Hepatocyte (in vitro differentiated cells): ENCODE data around the gene USP17L15. TPM values are rescaled to one million over a fixed set of nuclear protein-coding genes. Genes with fewer than 3 reads are reported as not detected.
"Not testable (repeated sequence)": the region's sequence is repeated elsewhere in the genome, so short reads cannot be mapped to it uniquely, and the experiment has no call there.

Source experiments
- DNase-seq: peaks from one replicate; pipeline ENCODE4 v3.0.0-alpha.2; 2016; ENCODE audit warnings: low spot score
- H2AFZ ChIP-seq: fragments of 200-600 bp; sonication (generic); 2 replicates; pipeline ENCODE4 v1.6.0; 2016; ENCODE audit warnings: antibody characterized with exemption, mild to moderate bottlenecking
- H3K27ac ChIP-seq: fragments of 200-600 bp; sonication (generic); 2 replicates; pipeline ENCODE4 v1.5.1; 2016; ENCODE audit warnings: mild to moderate bottlenecking
- H3K27me3 ChIP-seq: fragments of 200-600 bp; sonication (generic); 2 replicates; pipeline ENCODE4 v1.6.1; 2016
- H3K36me3 ChIP-seq: fragments of 200-600 bp; sonication (generic); replicated peaks from 2 replicates; pipeline ENCODE4 v1.5.1; 2016; ENCODE audit warnings: low read depth; ENCODE audit not compliant: insufficient read depth
- H3K4me1 ChIP-seq: fragments of 200-600 bp; sonication (generic); 2 replicates; pipeline ENCODE4 v1.5.1; 2016; ENCODE audit warnings: mild to moderate bottlenecking, moderate library complexity; ENCODE audit not compliant: insufficient read depth
- H3K4me2 ChIP-seq: fragments of 200-600 bp; sonication (generic); 2 replicates; pipeline ENCODE4 v1.6.0; 2016
- H3K4me3 ChIP-seq: fragments of 200-600 bp; sonication (generic); 2 replicates; pipeline ENCODE4 v1.5.1; 2016; ENCODE audit warnings: mild to moderate bottlenecking
- H3K79me2 ChIP-seq: fragments of 200-600 bp; sonication (generic); 2 replicates; pipeline ENCODE4 v1.6.0; 2017; ENCODE audit warnings: mild to moderate bottlenecking
- H3K9me2 ChIP-seq: fragments of 200-600 bp; sonication (generic); replicated peaks from 2 replicates; pipeline ENCODE4 v1.6.0; 2017; ENCODE audit warnings: mild to moderate bottlenecking; ENCODE audit not compliant: insufficient read depth
- H3K9me3 ChIP-seq: fragments of 200-600 bp; sonication (generic); 2 replicates; pipeline ENCODE4 v1.5.1; 2016; ENCODE audit warnings: low read depth, mild to moderate bottlenecking
- H4K20me1 ChIP-seq: fragments of 200-600 bp; sonication (generic); 2 replicates; pipeline ENCODE4 v1.6.0; 2016; ENCODE audit warnings: mild to moderate bottlenecking; ENCODE audit not compliant: insufficient read depth, poor library complexity, severe bottlenecking
- WGBS: methylation state at CpG from one replicate; pipeline ENCODE4 v1.1.6; 2016; ENCODE audit warnings: low lambda C conversion rate; ENCODE audit errors: missing lambda C conversion rate; 5-methylcytosine and 5-hydroxymethylcytosine counted together
- polyA plus RNA-seq: library from polyadenylated mRNA; unstranded; fragments of >200 nt; fragmentation: Nextera tagmentation; extraction: Ambion mirVana; gene quantifications from 2 replicates; pipeline ENCODE4 v1.2.1, GENCODE V29; 2016
- total RNA-seq: library from RNA; depleted of rRNA; stranded (reverse); fragments of >200 nt; gene quantifications from 2 replicates; pipeline ENCODE4 v1.2.3, GENCODE V29; 2014

Gene USP17L15
- total and polyA plus RNA-seq, 2 experiments from 2014 or later: not detected

DNA sequence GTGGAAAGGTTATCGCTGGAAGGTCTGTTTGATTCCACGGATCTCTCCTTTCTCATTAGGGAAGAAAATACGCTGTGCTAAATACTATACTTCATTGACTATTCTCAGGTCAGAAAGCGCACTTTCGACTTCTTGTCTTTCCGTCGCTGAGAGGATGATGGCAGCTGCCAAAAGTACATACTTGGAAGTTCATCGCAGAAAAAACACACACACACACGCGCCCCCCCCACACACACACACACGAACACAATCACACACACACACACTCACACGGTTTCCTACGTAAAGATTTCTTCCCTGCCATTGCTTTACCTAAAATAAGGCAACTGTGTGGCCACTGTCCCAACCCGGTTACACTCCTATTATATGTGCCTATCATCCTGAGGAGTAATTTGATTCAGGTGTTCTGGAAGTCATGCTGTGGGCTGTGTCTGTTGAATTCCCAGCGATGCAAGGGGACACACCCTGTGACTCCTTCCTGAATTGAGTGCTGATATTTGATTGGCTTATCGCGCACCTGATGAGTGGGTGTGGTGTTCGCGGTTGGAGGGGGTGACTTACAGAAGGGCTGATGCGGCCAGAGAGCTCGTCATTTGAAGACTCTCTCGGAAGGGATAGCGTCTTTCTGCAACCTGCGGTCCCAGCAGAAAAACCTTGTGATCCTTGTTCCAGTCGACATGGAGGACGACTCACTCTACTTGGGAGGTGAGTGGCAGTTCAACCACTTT lies 13.9 kb downstream of the USP17L15 start, which contains the start of gene USP17L18:
USP17L18 (plus strand) TSS at position 678 of the 728 bp plus-strand sequence; CDS start at position 678, 0 bp downstream.
- not testable (repeated sequence) for H3K9me2 ChIP-seq, H3K9me3 ChIP-seq, H3K4me1 ChIP-seq, H2AFZ ChIP-seq, H3K27me3 ChIP-seq, H3K79me2 ChIP-seq, H3K36me3 ChIP-seq, H4K20me1 ChIP-seq, H3K4me2 ChIP-seq, H3K4me3 ChIP-seq, H3K27ac ChIP-seq
- WGBS: 90% methylated on average over 15 of the region's 26 CpGs
- DNase-seq: peak; percentile 1

DNA sequence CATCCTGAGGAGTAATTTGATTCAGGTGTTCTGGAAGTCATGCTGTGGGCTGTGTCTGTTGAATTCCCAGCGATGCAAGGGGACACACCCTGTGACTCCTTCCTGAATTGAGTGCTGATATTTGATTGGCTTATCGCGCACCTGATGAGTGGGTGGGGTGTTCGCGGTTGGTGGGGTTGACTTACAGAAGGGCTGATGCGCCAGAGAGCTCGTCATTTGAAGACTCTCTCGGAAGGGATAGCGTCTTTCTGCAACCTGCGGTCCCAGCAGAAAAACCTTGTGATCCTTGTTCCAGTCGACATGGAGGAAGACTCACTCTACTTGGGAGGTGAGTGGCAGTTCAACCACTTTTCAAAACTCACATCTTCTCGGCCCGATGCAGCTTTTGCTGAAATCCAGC lies 18.9 kb downstream of the USP17L15 start, which contains the start of gene USP17L19:
USP17L19 (plus strand) TSS at position 301 of the 400 bp plus-strand sequence; CDS start at position 301, 0 bp downstream.
- H2AFZ ChIP-seq, DNase-seq, H3K9me2 ChIP-seq, H4K20me1 ChIP-seq, H3K4me1 ChIP-seq, H3K79me2 ChIP-seq, H3K36me3 ChIP-seq, H3K4me2 ChIP-seq, H3K27me3 ChIP-seq, H3K27ac ChIP-seq, H3K9me3 ChIP-seq, H3K4me3 ChIP-seq: not testable (repeated sequence)
- no CpG with 5 or more reads among the region's 13 CpGs for WGBS

- H3K27me3 ChIP-seq, H3K27ac ChIP-seq, H3K36me3 ChIP-seq, H3K79me2 ChIP-seq, H2AFZ ChIP-seq, H4K20me1 ChIP-seq, H3K4me2 ChIP-seq, H3K9me3 ChIP-seq, H3K9me2 ChIP-seq, H3K4me1 ChIP-seq, H3K4me3 ChIP-seq, DNase-seq: not testable (repeated sequence)
- WGBS: no CpG with 5 or more reads among the region's 15 CpGs
Observed at GRCh38 chr4:9257824-9258223, 23.6 kb downstream of the USP17L15 start, which contains the start of gene USP17L20. Gene USP17L20 (plus strand): TSS chr4:9258124. CDS start chr4:9258124, 0 bp downstream.

GRCh38 chr4:9262572-9262971 lies 28.4 kb downstream of the USP17L15 start, which contains the start of gene USP17L21:
Gene USP17L21 (plus strand): TSS chr4:9262872. CDS start chr4:9262872, 0 bp downstream.
- H2AFZ ChIP-seq, H3K27ac ChIP-seq, H3K9me2 ChIP-seq, DNase-seq, H3K9me3 ChIP-seq, H3K79me2 ChIP-seq, H3K4me2 ChIP-seq, H3K36me3 ChIP-seq, H3K4me3 ChIP-seq, H4K20me1 ChIP-seq, H3K4me1 ChIP-seq, H3K27me3 ChIP-seq: not testable (repeated sequence)
- no CpG with 5 or more reads among the region's 13 CpGs for WGBS

GRCh38 chr4:9267319-9267718 lies 33.1 kb downstream of the USP17L15 start, which contains the start of gene USP17L22:
Gene USP17L22 (plus strand): TSS chr4:9267619. CDS start chr4:9267619, 0 bp downstream.
- not testable (repeated sequence) for H4K20me1 ChIP-seq, H3K9me3 ChIP-seq, H3K4me1 ChIP-seq, H3K36me3 ChIP-seq, H3K27me3 ChIP-seq, H2AFZ ChIP-seq, H3K9me2 ChIP-seq, DNase-seq, H3K27ac ChIP-seq, H3K4me2 ChIP-seq, H3K4me3 ChIP-seq, H3K79me2 ChIP-seq
- whole genome bisulfite sequencing: no CpG with 5 or more reads among the region's 15 CpGs

GRCh38 chr4:9271719-9272118 lies 37.5 kb downstream of the USP17L15 start:
- whole genome bisulfite sequencing: 82% methylated on average over 8 of the region's 10 CpGs
- not testable (repeated sequence) for H3K4me2 ChIP-seq, H2AFZ ChIP-seq, H3K4me3 ChIP-seq, H3K9me2 ChIP-seq, H3K27ac ChIP-seq, H3K9me3 ChIP-seq, H4K20me1 ChIP-seq, H3K4me1 ChIP-seq, H3K79me2 ChIP-seq, H3K27me3 ChIP-seq, DNase-seq, H3K36me3 ChIP-seq

Other genes starting within 250 kb of the USP17L15 start
- gene FAM90A26, start 64.0 kb upstream of the USP17L15 start, total RNA-seq: not detected in 2 replicates
- gene FAM90A26, start 64.0 kb upstream of the USP17L15 start, polyA plus RNA-seq: not detected in 2 replicates
- not detected in 2 replicates for gene USP17L10, start 23.7 kb upstream of the USP17L15 start, total RNA-seq
- gene USP17L10, start 23.7 kb upstream of the USP17L15 start, polyA plus RNA-seq: not detected in 2 replicates
- gene USP17L11, start 19.0 kb upstream of the USP17L15 start, total RNA-seq: not detected in 2 replicates
- not detected in 2 replicates for gene USP17L11, start 19.0 kb upstream of the USP17L15 start, polyA plus RNA-seq
- gene USP17L12, start 14.2 kb upstream of the USP17L15 start, total RNA-seq: not detected in 2 replicates
- not detected in 2 replicates for gene USP17L12, start 14.2 kb upstream of the USP17L15 start, polyA plus RNA-seq
- not detected in 2 replicates for gene USP17L13, start 9.5 kb upstream of the USP17L15 start, total RNA-seq
- not detected in 2 replicates for gene USP17L13, start 9.5 kb upstream of the USP17L15 start, polyA plus RNA-seq
- gene USP17L17, start 9.5 kb downstream of the USP17L15 start, total RNA-seq: not detected in 2 replicates
- not detected in 2 replicates for gene USP17L17, start 9.5 kb downstream of the USP17L15 start, polyA plus RNA-seq
- not detected in 2 replicates for gene USP17L18, start 14.2 kb downstream of the USP17L15 start, total RNA-seq
- not detected in 2 replicates for gene USP17L18, start 14.2 kb downstream of the USP17L15 start, polyA plus RNA-seq
- not detected in 2 replicates for gene USP17L19, start 19.0 kb downstream of the USP17L15 start, total RNA-seq
- gene USP17L19, start 19.0 kb downstream of the USP17L15 start, polyA plus RNA-seq: not detected in 2 replicates
- not detected in 2 replicates for gene USP17L20, start 23.7 kb downstream of the USP17L15 start, total RNA-seq
- gene USP17L20, start 23.7 kb downstream of the USP17L15 start, polyA plus RNA-seq: not detected in 2 replicates
- gene USP17L21, start 28.5 kb downstream of the USP17L15 start, total RNA-seq: not detected in 2 replicates
- gene USP17L21, start 28.5 kb downstream of the USP17L15 start, polyA plus RNA-seq: not detected in 2 replicates
- gene USP17L22, start 33.2 kb downstream of the USP17L15 start, total RNA-seq: not detected in 2 replicates
- gene USP17L22, start 33.2 kb downstream of the USP17L15 start, polyA plus RNA-seq: not detected in 2 replicates
- gene USP17L24, start 90.8 kb downstream of the USP17L15 start, total RNA-seq: not detected in 2 replicates
- not detected in 2 replicates for gene USP17L24, start 90.8 kb downstream of the USP17L15 start, polyA plus RNA-seq
- gene USP17L25, start 95.5 kb downstream of the USP17L15 start, total RNA-seq: not detected in 2 replicates
- not detected in 2 replicates for gene USP17L25, start 95.5 kb downstream of the USP17L15 start, polyA plus RNA-seq
- gene USP17L26, start 100.3 kb downstream of the USP17L15 start, total RNA-seq: not detected in 2 replicates
- not detected in 2 replicates for gene USP17L26, start 100.3 kb downstream of the USP17L15 start, polyA plus RNA-seq
- not detected in 2 replicates for gene USP17L5, start 105.0 kb downstream of the USP17L15 start, total RNA-seq
- gene USP17L5, start 105.0 kb downstream of the USP17L15 start, polyA plus RNA-seq: not detected in 2 replicates
- gene USP17L27, start 109.8 kb downstream of the USP17L15 start, total RNA-seq: not detected in 2 replicates
- gene USP17L27, start 109.8 kb downstream of the USP17L15 start, polyA plus RNA-seq: not detected in 2 replicates
- gene USP17L28, start 114.5 kb downstream of the USP17L15 start, total RNA-seq: not detected in 2 replicates
- not detected in 2 replicates for gene USP17L28, start 114.5 kb downstream of the USP17L15 start, polyA plus RNA-seq
- not detected in 2 replicates for gene USP17L29, start 119.3 kb downstream of the USP17L15 start, total RNA-seq
- not detected in 2 replicates for gene USP17L29, start 119.3 kb downstream of the USP17L15 start, polyA plus RNA-seq
- not detected in 2 replicates for gene USP17L30, start 128.7 kb downstream of the USP17L15 start, total RNA-seq
- gene USP17L30, start 128.7 kb downstream of the USP17L15 start, polyA plus RNA-seq: not detected in 2 replicates
- not detected in 2 replicates for gene DEFB131A, start 210.0 kb downstream of the USP17L15 start, total RNA-seq
- not detected in 2 replicates for gene DEFB131A, start 210.0 kb downstream of the USP17L15 start, polyA plus RNA-seq